Small intestine (tissue), 7 donors: ENCODE measurements around the gene CLPSL1. TPM values are rescaled to one million over a fixed set of nuclear protein-coding genes. Genes with fewer than 3 reads are reported as not detected.
A peak's percentile ranks its signal among the peaks of the same experiment; 100 is the strongest.

Experiments used
- DNase-seq, 2 donors: peaks; one replicate each; pipeline versions ENCODE4 v3.0.0 to v3.0.0-alpha.2; 2013
- FAIRE-seq: peaks from 2 replicates; lab custom pipeline; 2012; peaks lifted over from hg19 to GRCh38; lab: Jason Lieb, UNC
- H3K27ac ChIP-seq, 3 donors: one replicate each; pipeline ENCODE4 v1.5.1; 2013; ENCODE audit warnings: low read length in 2 of 3, mild to moderate bottlenecking in 2 of 3, control low read depth in 1 of 3, inconsistent platforms in 1 of 3, low read depth in 1 of 3, moderate library complexity in 1 of 3
- H3K27me3 ChIP-seq, 3 donors: one replicate each; pipeline ENCODE4 v1.6.1; 2013; ENCODE audit warnings: low read length in 3 of 3, inconsistent platforms in 1 of 3; ENCODE audit not compliant: control insufficient read depth in 3 of 3, insufficient read depth in 3 of 3
- H3K36me3 ChIP-seq, 3 donors: one replicate each; pipeline ENCODE4 v1.6.1; 2013; ENCODE audit warnings: low read length in 3 of 3, inconsistent platforms in 1 of 3, low read depth in 1 of 3, mild to moderate bottlenecking in 1 of 3, moderate library complexity in 1 of 3; ENCODE audit not compliant: control insufficient read depth in 3 of 3, insufficient read depth in 2 of 3
- H3K4me1 ChIP-seq, 3 donors: one replicate each; pipeline ENCODE4 v1.6.1; 2013; ENCODE audit warnings: low read length in 2 of 3, inconsistent platforms in 1 of 3, low read depth in 1 of 3, mild to moderate bottlenecking in 1 of 3, moderate library complexity in 1 of 3; ENCODE audit not compliant: control insufficient read depth in 3 of 3, insufficient read depth in 2 of 3
- H3K4me3 ChIP-seq, 3 donors: one replicate each; pipeline ENCODE4 v1.5.1; 2013; ENCODE audit warnings: low read length in 3 of 3, control low read depth in 1 of 3, inconsistent platforms in 1 of 3, low read depth in 1 of 3, mild to moderate bottlenecking in 1 of 3, moderate library complexity in 1 of 3
- H3K9me3 ChIP-seq, 2 donors: one replicate each; pipeline ENCODE4 v1.6.1; 2013; ENCODE audit warnings: low read depth in 1 of 2, low read length in 1 of 2; ENCODE audit not compliant: control insufficient read depth in 2 of 2, insufficient read depth in 1 of 2
- WGBS, 3 donors: extraction: QIAGEN DNeasy Blood & Tissue Kit; methylation state at CpG; one replicate each; pipeline ENCODE4 v1.1.7; 2013; 5-methylcytosine and 5-hydroxymethylcytosine counted together
- polyA plus RNA-seq, 4 donors: library from polyadenylated mRNA; stranded (reverse) in 3 of 4; unstranded in 1 of 4; fragments of 200-250 nt in 3 of 4; fragments of 120-200 nt in 1 of 4; gene quantifications; one replicate each; pipeline versions ENCODE4 v1.2.1 to v1.2.3, GENCODE V29; 2013
- donor health status: healthy with polysubstance abuse.
- donor health status: control.
- donor health status: control.
- donor health status: Bipolar disorder and iron deficiency.
- donor health status: healthy.

Gene CLPSL1
- polyA plus RNA-seq, 4 donors: not detected

GRCh38 chr6:35796236-35796635, 15.4 kb downstream of the CLPSL1 start:
- Histone ChIP-seq H3K9me3 (no peaks in the 10 kb centered on the region), H3K27me3 (peaks cover 0 to 3% (median 3%) of the 10 kb centered on the region in 3 donors), H3K4me3 (no peak overlapping the region), H3K36me3 (no peaks in the 10 kb centered on the region), H3K4me1 (no peaks in the 10 kb centered on the region), H3K27ac (no peak overlapping the region)
- DNase-seq (no peak), FAIRE-seq (no peak)
- WGBS, 3 donors: 84 to 98% (median 88%) methylated on average over 4 of the region's 4 CpGs

GRCh38 chr6:35797837-35798526, 17.2 kb downstream of the CLPSL1 start:
- H3K27ac ChIP-seq: no peak overlapping the region
- no peaks in the 10 kb centered on the region for H3K4me1 ChIP-seq
- no peak overlapping the region for H3K4me3 ChIP-seq
- peaks cover 0 to 3% (median 0%) of the 10 kb centered on the region in 3 donors for H3K27me3 ChIP-seq
- no peak for DNase-seq
- no peaks in the 10 kb centered on the region for H3K9me3 ChIP-seq
- no peak for FAIRE-seq
- 81 to 94% (median 84%) methylated on average over 8 of the region's 8 CpGs for WGBS, 3 donors
- H3K36me3 ChIP-seq: no peaks in the 10 kb centered on the region

- WGBS, 3 donors: 71 to 80% (median 75%) methylated on average over 5 of the region's 5 CpGs
- Histone ChIP-seq H3K27ac (no peak overlapping the region), H3K27me3 (peaks cover 0 to 3% (median 0%) of the 10 kb centered on the region in 3 donors), H3K9me3 (no peaks in the 10 kb centered on the region), H3K4me1 (no peaks in the 10 kb centered on the region), H3K36me3 (no peaks in the 10 kb centered on the region), H3K4me3 (no peak overlapping the region)
- FAIRE-seq: no peak
- no peak for DNase-seq
These were observed 17.9 kb downstream of the CLPSL1 start for GRCh38 chr6:35798706-35799105.

GRCh38 chr6:35801148-35801547, 20.3 kb downstream of the CLPSL1 start:
- no peak overlapping the region for H3K4me3 ChIP-seq
- DNase-seq (no peak), FAIRE-seq (no peak)
- peaks cover 0 to 9% (median 0%) of the 10 kb centered on the region in 3 donors for H3K27me3 ChIP-seq
- no peaks in the 10 kb centered on the region for H3K4me1 ChIP-seq
- no peaks in the 10 kb centered on the region for H3K9me3 ChIP-seq
- H3K27ac ChIP-seq: no peak overlapping the region
- H3K36me3 ChIP-seq: no peaks in the 10 kb centered on the region
- WGBS, 3 donors: 61 to 69% (median 66%) methylated on average over 3 of the region's 3 CpGs

- Histone ChIP-seq H3K27me3 (peaks cover 0 to 7% (median 0%) of the 10 kb centered on the region in 3 donors), H3K9me3 (no peaks in the 10 kb centered on the region), H3K27ac (no peak within 1 kb of the TSS), H3K4me1 (no peaks in the 10 kb centered on the region), H3K4me3 (no peak within 1 kb of the TSS), H3K36me3 (no peaks in the 10 kb centered on the region)
- peak; percentile 37 to 80 for DNase-seq
- WGBS, 3 donors: 12 to 13% (median 13%) methylated on average over 37 to 40 of the region's 40 CpGs
- FAIRE-seq: no peak
These were observed 24.3 kb downstream of the CLPSL1 start, which contains the start of gene LHFPL5 for GRCh38 chr6:35804996-35805736. TSS of gene LHFPL5 (plus strand) at chr6:35805352. CDS start at chr6:35805671, 319 bp downstream.

- FAIRE-seq (no peak), DNase-seq (no peak)
- H3K36me3 ChIP-seq: no peaks in the 10 kb centered on the region
- H3K9me3 ChIP-seq: no peaks in the 10 kb centered on the region
- H3K4me1 ChIP-seq: no peaks in the 10 kb centered on the region
- H3K27me3 ChIP-seq: peaks cover 0 to 7% (median 0%) of the 10 kb centered on the region in 3 donors
- no peak overlapping the region for H3K27ac ChIP-seq
- WGBS, 3 donors: 65 to 69% (median 68%) methylated on average over 3 of the region's 3 CpGs
- H3K4me3 ChIP-seq: no peak overlapping the region
These were observed 27.9 kb downstream of the CLPSL1 start for GRCh38 chr6:35808688-35809087.

GRCh38 chr6:35809809-35810208, 29.0 kb downstream of the CLPSL1 start:
- Histone ChIP-seq H3K27ac (no peak overlapping the region), H3K4me1 (no peaks in the 10 kb centered on the region), H3K27me3 (peaks cover 0 to 7% (median 0%) of the 10 kb centered on the region in 3 donors), H3K9me3 (no peaks in the 10 kb centered on the region), H3K36me3 (no peaks in the 10 kb centered on the region), H3K4me3 (no peak overlapping the region)
- 77 to 81% (median 79%) methylated on average over 5 of the region's 5 CpGs for WGBS, 3 donors
- no peak for DNase-seq
- no peak for FAIRE-seq

GRCh38 chr6:35810971-35811698, 30.3 kb downstream of the CLPSL1 start:
- WGBS, 3 donors: 51 to 61% (median 54%) methylated on average over 14 of the region's 14 CpGs
- DNase-seq: peak in 1 of 2 donors; percentile 55
- Histone ChIP-seq H3K4me3 (no peak overlapping the region), H3K36me3 (no peaks in the 10 kb centered on the region), H3K4me1 (no peaks in the 10 kb centered on the region), H3K27ac (peak overlapping the region in 1 of 3 donors; percentile 45), H3K9me3 (no peaks in the 10 kb centered on the region), H3K27me3 (peaks cover 0 to under 1% (median 0%) of the 10 kb centered on the region in 3 donors)
- no peak for FAIRE-seq
